Measurements from ENCODE around the gene COMT. TPM values are rescaled to one million over a fixed set of nuclear protein-coding genes. Genes with fewer than 3 reads are reported as not detected.

The COMT gene
- total RNA-seq, 1 donor from 2014 or later, result 240 TPM

GRCh38 chr22:19909350-19910179, 32.0 kb upstream of the COMT start:
- no peaks in the 10 kb centered on the region for H3K9me3 ChIP-seq
- no peak overlapping the region for H3K27ac ChIP-seq
- DNase-seq (ENCODE audit: extremely low spot score in 2 of 2), result no peak
- H3K4me1 ChIP-seq, result no peaks in the 10 kb centered on the region
- intact Hi-C loops (cut with DNase I), result loop anchor here (1.0 kb wide), 1 partner anchor 179 kb away; no protein-coding TSS in a partner anchor
- no peaks in the 10 kb centered on the region for H3K27me3 ChIP-seq
- H3K36me3 ChIP-seq, result peaks cover 0 to 22% of the 10 kb centered on the region in 2 donors
- no peak overlapping the region for H3K4me3 ChIP-seq
- TF ChIP-seq CTCF (IDR thresholded peaks at IDR 0.05), result peak; percentile 82 to 94 (median 89)
- TF ChIP-seq POLR2A (IDR thresholded peaks at IDR 0.05), result no peak

DNA sequence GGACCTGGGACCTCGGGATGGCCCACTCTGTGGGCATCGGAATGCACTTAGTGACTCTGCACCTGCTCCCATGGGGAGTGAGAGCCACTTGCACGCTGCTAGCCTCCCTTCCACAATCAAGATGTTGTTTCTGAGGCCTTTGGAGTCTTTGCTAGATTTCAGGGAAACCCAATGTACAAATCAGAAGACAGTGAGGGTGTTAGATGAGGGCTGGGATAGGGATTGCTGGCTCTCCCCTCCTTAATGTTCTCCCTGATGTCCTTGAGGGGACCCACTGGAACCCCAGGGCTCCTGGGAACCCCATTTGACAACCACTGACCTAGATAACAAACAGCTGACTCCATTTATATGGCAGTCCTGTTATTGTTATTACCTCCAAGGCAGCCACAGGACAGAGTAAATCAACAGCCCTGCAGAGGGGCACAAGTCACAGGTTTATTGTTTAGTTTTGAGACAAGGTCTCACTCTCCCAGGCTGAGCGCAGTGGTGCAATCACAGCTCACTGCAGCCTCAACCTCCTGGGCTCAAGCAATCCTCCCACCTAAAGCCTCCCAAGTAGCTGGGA, 31.3 kb upstream of the COMT start:
- Histone ChIP-seq H3K36me3 (peaks cover 0 to 29% of the 10 kb centered on the region in 2 donors), H3K9me3 (no peaks in the 10 kb centered on the region), H3K27me3 (no peaks in the 10 kb centered on the region), H3K4me1 (no peaks in the 10 kb centered on the region), H3K27ac (no peak overlapping the region), H3K4me3 (no peak overlapping the region)
- DNase-seq (ENCODE audit: extremely low spot score in 2 of 2), result no peak
- intact Hi-C loops (cut with DNase I), result loop anchor here (1.0 kb wide), 1 partner anchor 180 kb away; no protein-coding TSS in a partner anchor
- no peak for TF ChIP-seq POLR2A (IDR thresholded peaks at IDR 0.05)
- no peak for TF ChIP-seq CTCF (IDR thresholded peaks at IDR 0.05)

DNA sequence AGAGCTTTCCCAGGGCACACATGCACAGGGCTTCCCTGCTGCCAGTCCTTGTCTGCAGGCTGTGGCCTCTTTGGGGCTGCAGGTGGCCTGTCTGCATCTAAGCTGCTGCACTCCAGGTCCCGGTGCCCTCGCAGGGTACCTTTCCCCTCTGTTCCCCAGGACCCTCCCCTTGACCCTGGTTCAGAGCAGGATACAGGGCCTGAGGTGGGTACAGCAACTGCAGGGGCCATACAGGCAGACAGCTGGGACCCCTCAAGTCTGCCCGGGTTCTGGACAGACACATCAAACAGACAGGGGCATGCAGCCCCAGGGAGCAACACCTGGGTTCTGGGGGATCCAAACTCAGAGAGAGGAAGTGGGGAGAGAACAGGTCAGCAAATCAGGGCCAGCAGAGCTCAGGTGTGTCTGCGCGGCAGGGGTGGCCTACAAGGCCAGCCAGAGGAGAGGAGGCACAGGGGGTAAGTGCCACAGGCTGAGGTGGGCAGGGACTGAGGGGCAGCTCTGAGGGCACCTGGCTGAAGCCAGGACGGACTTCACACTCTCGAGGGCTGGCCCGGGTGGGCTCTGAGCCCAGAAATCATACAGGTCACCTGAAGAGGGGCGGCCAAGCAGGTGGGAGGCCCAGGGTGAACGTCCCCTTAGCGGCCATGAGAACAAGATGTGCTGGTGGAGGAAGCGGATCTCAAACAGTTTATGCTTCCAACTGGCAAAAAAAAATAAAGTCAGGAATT, 29.9 kb upstream of the COMT start:
- no peaks in the 10 kb centered on the region for H3K4me1 ChIP-seq
- H3K4me3 ChIP-seq, result no peak overlapping the region
- no peak for DNase-seq (ENCODE audit: extremely low spot score in 2 of 2)
- H3K27me3 ChIP-seq, result no peaks in the 10 kb centered on the region
- intact Hi-C loops (cut with DNase I), result no loop called here
- H3K36me3 ChIP-seq, result peaks cover 0 to 37% of the 10 kb centered on the region in 2 donors
- H3K27ac ChIP-seq, result no peak overlapping the region
- TF ChIP-seq CTCF (IDR thresholded peaks at IDR 0.05) (no peak), POLR2AphosphoS5 (IDR thresholded peaks at IDR 0.05; ENCODE audit: insufficient read depth in 1 of 2, low read depth in 1 of 2) (no peak), POLR2A (IDR thresholded peaks at IDR 0.05) (no peak)
- no peaks in the 10 kb centered on the region for H3K9me3 ChIP-seq

GRCh38 chr22:19912271-19912999, 29.1 kb upstream of the COMT start:
- Histone ChIP-seq H3K27me3 (no peaks in the 10 kb centered on the region), H3K36me3 (peaks cover 0 to 44% of the 10 kb centered on the region in 2 donors), H3K4me1 (no peaks in the 10 kb centered on the region), H3K9me3 (no peaks in the 10 kb centered on the region), H3K4me3 (no peak overlapping the region), H3K27ac (no peak overlapping the region)
- DNase-seq (ENCODE audit: extremely low spot score in 2 of 2), result no peak
- TF ChIP-seq POLR2AphosphoS5 (IDR thresholded peaks at IDR 0.05; ENCODE audit: insufficient read depth in 1 of 2, low read depth in 1 of 2), result no peak
- TF ChIP-seq POLR2A (IDR thresholded peaks at IDR 0.05), result no peak
- no peak for TF ChIP-seq CTCF (IDR thresholded peaks at IDR 0.05)
- intact Hi-C loops (cut with DNase I), result no loop called here
